ENCODE data around the gene MMP11.
"Not testable (repeated sequence)": the region's sequence is repeated elsewhere in the genome, so short reads cannot be mapped to it uniquely, and the experiment has no call there.

The MMP11 gene, protein sequence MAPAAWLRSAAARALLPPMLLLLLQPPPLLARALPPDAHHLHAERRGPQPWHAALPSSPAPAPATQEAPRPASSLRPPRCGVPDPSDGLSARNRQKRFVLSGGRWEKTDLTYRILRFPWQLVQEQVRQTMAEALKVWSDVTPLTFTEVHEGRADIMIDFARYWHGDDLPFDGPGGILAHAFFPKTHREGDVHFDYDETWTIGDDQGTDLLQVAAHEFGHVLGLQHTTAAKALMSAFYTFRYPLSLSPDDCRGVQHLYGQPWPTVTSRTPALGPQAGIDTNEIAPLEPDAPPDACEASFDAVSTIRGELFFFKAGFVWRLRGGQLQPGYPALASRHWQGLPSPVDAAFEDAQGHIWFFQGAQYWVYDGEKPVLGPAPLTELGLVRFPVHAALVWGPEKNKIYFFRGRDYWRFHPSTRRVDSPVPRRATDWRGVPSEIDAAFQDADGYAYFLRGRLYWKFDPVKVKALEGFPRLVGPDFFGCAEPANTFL

DNA sequence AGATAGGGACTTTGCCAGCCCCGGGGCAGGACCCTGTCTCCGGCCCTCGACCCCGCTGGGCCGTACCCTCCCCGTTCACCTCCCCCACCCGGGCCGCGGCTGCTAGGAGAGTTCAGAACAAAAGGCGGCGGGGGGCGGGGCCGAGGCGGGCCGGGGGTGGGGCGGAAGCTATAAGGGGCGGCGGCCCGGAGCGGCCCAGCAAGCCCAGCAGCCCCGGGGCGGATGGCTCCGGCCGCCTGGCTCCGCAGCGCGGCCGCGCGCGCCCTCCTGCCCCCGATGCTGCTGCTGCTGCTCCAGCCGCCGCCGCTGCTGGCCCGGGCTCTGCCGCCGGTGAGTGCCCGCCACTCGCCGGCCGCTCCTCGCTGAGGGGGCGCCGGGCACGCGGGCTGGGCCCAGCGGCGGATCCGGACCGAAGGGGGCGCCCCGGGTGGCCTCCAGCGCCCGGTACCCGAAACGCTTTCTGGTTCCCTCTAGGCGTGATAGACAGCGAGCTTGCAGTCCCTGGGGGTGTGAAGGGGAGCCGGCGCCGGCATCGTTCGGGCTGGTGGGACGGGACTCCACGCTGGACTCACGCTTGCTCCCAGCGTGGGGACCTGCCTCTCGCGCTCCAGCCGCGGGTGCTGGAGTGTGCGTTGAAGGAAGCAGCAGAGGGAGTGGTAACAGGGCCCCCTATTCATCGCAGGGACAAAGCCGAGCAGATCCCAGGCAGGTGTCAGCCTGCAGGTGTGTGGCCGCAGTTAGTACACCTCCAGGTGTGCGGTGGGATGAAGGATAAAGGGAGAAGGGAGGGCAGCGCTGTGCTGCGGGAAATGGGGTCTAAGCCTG is at the start of gene MMP11:
Gene MMP11 (plus strand): TSS at position 201 of the 825 bp plus-strand sequence. CDS start 22 bp downstream, at position 223.
- peak; percentile 51 for DNase-seq

DNA sequence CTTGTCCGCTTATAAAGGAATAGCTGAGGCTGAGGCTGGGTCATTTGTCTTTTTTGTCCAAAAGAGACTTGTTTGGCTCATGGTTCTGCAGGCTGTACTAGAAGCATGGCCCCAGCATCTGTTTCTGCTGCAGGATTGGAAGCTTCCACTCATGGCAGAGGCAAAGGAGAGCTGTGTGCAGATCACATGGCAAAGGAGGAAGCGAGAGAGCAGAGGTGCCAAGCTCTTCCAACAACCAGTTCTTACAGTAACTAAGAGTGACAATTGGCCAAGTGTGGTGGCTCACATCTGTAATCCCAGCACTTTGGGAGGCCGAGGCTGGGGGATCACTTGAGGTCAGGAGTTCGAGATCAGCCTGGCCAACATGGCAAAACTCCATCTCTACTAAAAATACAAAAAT is 44.5 kb upstream of the MMP11 start:
- not testable (repeated sequence) for DNase-seq

DNA sequence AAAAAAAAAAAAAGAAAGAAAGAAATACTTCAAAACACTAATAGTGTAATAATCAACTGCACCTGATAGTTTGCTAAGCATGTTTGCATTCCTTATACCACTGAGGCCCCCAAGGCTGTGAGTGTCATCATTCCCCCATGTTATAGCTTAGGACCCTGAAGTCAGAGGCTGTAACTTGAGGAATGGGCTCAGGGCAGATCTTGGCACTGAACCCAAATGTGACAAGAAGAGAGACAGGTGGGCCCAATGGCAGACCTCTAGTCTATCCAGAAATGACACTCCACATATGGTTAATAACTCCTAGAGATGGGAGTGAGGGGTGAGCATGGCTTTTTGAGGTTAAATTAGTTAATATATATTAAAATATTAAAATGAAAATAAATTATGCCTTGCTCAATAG is 35.0 kb upstream of the MMP11 start:
- no peak for DNase-seq

DNA sequence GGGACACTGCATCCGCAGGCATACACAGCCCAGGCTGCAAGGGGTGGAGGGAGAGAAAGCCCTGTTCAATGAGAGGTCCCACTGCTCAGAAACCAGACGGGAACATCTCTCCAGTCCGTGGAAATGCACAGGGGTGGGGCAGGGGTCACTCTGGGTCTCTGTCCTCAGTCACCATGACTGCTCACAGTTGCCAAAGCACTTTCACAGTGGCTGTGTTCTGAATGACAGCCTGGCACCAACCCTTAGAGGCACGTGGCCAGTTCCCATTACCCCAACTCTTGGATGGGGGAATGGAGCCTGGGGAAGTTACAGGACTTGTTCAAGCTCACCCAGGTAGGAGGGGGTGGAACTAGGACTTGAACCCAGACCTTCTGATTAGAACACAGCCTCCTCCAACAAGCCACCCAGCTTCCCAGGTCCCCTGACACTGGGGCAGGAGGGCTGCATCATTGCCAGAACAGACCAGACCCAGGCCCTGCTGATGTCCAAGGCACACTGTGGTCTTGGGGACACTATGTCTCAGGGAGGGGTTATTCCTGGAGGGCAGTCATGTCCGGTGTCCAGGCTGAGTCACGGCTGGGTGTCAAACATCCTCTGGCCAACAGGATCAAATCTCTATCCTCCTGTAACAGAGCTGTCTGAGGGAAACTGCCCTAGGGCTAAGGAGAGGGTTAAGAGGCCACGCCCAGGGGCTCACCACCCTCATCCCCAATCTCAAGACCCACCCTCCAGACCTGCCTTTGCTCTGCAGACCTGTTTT is 30.0 kb upstream of the MMP11 start:
- no peak for DNase-seq

DNA sequence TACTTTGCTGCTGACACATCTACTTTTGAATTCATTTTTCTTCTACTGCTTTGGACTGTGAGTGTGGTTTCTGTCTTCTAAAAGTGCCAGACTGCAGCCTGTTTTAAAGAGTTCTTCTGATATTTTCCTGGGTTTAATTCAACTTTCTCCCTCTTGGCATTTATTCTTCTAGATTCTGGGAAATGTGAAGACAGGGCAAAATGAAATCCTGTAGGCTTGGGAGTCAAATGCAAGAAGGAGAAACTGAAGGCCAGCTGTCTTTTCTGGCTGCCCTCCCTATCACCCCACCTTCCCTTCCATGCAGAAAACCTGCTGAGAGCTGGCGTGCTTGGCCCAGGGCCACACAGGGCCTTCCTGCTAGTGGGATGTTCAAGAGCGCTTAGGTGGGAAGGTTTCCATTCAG is 29.3 kb upstream of the MMP11 start:
- DNase-seq, result no peak

DNA sequence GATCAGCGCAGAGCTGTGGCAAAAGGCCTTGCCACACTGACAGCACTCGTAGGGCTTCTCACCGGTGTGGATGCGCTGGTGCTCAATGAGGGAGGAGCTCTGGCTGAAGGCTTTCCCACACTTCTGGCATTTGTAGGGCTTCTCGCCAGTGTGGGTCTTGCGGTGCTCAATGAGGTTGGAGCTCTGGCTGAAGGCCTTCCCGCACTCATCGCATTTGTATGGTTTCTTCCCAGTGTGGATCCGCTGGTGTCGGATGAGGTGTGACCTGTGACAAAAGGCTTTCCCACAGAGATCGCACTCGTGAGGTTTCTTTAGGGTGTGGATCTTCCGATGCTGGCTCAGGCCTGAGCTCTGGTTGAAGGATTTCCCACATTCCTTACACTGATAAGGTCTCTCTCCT is 28.6 kb upstream of the MMP11 start:
- no peak for DNase-seq

DNA sequence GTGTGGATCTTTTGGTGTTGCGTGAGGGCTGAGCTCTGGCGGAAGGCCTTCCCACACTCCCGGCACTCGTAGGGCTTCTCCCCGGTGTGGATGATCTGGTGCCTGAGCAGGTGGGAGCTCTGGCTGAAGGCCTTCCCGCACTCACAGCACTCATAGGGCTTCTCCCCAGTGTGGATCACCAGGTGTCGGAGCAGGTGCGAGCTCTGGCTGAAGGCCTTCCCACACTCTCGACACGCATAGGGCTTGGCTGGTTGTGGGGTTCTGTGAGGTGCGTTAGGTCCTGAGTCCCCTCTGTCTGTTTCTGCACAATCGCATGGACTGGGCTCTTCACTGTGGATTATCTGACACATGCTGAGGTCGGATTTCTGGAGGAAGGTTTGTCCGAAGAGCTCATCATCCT is 28.2 kb upstream of the MMP11 start:
- no peak for DNase-seq

DNA sequence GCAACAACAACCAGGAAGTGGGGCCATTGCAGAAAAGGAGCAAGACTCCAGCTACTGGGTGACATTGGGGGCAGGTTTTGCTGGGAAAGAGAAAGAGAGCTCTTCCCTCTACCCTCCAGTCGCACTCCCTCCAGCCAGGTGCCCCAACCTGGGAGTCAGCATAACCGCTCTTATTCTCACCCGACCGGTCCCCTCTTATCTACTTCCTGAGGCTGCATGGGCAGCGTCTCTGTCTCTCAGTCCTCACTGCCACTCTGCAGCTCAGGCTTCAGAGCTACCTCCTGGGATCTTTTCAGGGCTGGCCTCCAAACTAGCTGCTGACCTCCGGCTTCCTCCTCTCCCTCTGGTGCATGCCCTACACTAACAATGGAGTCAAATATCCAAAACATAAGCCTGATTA is 26.9 kb upstream of the MMP11 start:
- DNase-seq, result no peak

DNA sequence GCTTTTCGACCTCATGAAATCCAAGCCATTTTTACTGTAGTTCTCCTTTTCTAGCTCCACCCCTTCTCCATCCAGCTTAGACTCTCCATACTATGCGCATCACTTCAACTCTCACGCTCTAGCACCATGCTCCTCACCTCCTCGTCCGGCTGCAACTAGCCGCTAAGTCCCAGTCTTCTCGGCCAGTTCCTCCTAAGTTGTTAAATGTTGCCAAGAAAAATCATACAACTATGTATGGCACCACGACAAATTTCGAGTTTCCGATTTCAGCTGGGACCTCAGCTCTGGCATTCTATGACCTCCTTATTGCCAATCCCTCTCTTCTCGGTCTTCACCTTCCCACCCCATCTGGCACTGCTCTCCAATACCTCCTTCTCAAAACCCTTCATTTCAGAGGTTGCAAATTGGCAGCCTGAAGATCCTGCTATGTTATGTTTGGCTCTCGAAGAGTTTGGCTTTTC is 22.8 kb upstream of the MMP11 start:
- DNase-seq, result no peak

DNA sequence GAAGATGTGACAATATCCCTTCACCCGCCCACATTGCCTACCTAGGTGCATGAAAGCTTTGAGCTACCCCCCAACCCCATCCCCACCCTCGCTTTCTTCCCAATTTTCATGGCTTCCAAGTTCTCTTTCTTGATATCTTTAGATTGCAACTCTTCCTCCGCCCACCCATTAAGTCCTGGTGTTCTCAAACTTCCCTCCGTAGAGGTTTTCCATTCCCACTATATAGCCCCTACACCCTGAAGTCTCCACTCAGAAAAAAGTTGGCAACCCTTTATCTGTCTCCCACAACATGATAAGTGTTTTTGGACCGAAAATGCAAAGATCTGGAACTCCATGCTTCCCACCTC is 22.3 kb upstream of the MMP11 start:
- DNase-seq, result no peak

DNA sequence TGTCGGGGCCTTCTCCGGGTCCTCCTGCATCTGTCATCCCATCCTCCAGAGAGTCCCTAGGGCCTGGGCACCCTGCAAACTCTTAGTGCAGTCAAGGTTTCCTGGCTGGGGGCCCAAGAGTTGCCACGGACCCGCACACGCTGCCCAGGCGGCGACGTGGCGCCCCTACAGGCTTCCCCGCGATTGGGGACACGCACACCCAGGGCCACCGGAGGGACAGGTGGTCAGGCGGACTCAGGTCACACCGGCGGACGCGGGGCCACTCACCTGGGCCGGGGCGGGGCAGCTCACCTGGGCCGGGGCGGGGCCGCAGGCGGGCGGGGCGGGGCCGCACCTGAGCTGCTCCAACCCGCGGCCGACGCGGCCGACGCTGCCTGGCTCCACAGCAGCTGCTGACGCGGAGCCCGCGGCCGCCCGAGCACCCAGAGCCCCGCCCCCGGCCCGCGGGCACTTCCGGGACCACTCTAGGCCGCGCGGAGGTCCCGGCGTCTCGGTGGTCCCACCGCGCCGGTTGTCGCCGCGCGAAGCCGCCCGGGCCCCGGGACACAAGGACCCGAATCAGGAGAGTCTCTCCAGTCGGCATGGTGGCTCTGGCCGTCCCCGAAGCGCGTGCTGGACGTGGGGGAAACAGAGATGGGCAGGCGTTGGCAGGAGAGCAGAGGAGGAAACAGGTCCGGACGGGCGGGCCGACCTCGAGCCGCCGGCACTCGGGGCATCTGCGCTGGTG is 21.8 kb upstream of the MMP11 start, which contains the start of gene ZNF70:
Gene ZNF70 (minus strand): TSS at position 399 of the 727 bp plus-strand sequence. CDS start 5,972 bp downstream, outside the sequence.
- DNase-seq, result peak; percentile 85

DNA sequence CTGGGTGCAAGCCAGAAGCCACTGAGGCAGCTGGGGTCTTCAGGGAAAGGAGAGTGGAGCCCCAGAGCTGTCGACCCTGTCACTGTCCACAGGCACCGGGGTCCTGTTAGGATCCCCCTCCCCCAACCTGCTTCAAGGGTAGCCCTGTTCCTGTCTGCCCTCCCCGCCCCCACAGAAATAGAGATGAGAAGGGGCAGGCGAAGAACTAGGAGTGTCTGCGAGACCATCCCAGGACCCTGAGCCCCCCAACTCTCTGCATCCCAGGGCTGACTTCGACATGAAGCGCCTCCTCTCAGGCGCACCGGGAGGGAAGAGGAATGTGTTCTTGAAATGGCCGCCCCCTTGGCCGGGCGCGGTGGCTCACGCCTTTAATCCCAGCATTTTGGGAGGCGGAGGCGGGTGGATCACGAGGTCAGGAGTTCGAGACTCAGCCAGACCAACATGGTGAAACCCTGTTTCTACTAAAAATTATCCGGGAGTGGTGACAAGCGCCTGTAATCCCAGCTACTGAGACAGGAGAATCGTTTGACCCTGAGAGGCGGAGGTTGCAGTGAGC is 21.1 kb upstream of the MMP11 start:
- DNase-seq, result peak; percentile 47

DNA sequence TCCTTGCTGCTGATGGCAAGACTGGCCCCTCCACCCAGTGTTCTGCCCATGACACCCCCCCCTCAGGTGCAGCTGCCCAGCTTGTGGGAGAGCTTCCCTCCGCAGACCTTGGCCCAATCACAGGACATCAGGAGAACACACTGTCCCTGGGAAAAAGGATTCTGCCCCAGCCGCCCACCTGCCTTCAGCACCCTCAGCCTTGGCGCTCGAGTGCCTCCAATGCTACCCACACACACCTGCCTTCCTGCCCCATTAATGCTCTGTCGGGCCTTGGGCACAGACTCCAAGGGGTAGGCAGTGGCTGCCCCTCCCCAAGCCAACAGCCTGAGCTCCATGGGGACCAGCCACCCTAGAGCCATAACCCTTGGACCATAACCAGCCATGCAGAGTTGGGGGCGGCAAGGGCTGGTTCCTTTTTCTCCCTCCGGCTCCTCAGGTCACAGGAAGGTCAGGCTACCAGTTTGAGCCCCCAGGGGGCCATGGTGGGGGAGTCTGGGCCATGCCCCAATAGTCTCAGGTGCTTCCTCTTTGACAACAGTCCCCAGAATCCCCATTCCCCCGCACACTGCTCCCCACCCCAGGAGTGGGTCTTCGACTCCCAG is 20.5 kb upstream of the MMP11 start:
- DNase-seq, result no peak

DNA sequence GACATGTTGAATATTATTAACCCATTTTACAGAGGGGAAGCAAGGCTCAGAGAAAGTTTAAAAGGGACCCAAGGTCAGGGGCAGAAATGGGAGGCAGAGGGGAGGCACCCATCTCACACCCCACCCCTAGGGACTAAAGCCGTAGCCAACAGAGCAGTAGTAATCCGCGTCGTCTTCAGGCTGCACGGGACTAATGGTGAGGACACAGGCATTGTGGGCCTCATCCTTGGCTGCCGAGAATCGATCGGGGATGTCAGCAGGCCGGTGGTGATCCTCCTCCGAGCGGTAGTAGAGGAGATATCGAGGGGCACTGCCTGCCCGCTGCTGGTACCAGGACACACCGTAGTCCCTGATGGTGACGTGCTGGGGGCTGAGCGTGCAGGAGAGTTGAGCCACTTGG is 19.9 kb upstream of the MMP11 start:
- DNase-seq, result no peak

DNA sequence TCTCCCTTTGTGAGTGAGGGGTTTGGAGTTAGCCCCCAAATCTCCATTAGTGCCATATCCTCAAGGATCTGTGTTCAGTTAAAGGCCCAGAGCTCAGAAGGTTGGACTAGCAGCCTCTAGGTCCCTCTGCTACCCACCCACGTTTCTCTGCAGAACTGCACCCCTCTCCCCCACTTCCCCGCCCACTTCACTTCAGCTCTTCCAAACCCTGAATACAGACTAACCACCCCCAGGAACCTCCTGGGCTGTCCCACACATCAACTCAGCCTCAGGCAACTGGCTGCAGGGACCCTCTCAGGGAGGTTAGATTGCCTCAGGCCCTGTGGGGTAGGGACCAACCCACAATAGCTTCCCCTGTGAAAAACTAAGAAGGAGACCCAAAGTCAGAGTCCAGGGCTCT is 19.3 kb upstream of the MMP11 start:
- DNase-seq, result no peak

DNA sequence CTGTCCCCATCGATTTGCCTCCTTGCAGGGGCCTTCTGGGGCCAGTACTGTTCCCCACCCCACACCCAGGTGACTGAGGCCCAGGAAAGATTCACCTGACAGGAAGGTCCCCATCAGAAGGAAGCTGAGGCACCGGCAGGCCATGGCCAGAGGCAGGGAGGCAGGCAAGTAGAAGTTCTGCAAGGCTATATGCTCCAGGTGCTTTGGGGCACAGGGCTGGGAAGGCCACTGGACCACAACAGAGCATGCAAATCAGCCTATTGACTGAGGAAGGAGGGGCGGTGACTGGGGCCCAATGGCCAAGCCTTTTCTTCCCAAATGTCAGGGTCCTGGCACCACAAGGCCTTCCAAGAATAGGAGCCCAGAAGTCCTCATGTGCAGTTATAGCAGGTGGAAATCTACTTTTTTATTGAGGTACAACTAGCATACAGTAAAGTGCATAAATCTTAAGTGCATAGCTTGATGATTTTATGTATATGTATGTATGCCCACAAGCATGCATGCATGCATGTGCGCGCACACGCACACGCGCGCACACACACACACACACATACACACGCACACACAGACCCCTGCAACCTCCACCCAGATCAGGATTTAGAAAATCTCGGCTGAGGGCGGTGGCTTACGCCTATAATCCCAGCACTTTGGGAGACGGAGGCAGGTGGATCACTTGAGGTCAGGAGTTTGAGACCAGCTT is 18.3 kb upstream of the MMP11 start, which contains the start of gene VPREB3:
Gene VPREB3 (minus strand): TSS at position 206 of the 700 bp plus-strand sequence. CDS start 62 bp downstream, at position 144.
- DNase-seq, result no peak

DNA sequence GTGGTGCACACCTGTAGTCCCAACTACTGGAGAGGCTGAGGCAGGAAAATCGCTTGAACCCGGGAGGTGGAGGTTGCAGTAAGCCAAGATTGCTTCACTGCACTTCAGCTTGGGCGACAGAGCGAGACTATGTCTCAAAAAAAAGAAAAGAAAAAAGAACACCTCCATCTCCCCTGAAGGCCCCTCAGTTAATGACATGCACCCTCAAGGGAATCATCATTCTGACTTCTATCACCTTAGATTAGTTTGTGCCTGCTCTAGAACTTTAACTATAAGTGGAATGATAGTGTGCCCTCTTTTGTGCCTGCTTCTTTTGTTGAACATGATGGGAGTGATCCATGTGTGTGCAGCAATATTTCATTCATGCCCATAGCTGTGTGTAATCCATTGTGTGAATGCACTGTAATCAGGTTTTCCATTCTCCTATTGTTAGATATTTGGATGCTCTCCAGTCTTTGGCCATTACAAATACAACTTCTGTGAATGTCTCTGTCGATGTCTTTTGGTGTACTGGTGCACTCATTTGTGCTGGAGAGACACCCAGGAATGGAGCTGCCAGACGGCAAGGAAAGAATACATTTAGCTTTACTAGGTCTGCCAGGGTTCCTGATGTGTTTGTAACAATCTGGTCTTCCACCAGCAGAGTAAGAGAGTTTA is 17.5 kb upstream of the MMP11 start:
- no peak for DNase-seq

DNA sequence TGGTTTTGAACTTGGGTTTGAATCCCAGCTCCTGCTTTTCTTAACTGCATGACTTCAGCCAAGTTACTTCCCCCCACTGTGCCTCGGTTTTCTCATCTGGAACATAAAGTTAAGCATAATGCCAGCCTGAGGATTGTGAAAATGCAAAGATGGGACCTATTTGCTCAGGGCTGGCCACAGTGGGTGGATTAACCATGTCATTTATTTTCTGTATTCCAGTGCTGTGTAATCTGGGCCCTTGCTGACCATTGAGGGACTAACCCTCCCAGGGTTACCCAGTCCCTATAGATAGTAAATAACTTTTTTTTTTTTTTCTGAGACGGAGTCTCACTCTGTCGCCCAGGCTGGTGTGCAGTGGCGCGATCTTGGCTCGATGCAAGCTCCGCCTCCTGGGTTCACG is 16.9 kb upstream of the MMP11 start:
- no peak for DNase-seq

DNA sequence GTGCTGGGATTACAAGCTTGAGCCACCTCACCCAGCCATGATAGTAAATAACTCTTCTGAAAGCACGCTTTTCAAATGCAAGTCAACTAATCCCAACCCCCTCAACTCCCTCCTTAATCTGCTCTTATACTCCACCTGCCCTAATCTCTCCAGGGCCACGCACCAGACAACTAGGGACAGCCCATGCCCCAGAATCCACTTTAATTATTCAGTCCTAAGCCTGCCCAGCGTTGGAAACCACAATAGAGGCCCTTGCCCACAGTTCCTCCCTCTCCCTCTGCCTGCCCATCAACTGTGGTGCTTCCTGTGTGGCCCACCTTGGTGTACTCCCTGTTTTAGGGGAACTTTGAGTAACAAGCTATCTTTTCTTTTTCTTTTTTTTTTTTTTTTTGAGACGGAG is 15.8 kb upstream of the MMP11 start:
- DNase-seq, result no peak

DNA sequence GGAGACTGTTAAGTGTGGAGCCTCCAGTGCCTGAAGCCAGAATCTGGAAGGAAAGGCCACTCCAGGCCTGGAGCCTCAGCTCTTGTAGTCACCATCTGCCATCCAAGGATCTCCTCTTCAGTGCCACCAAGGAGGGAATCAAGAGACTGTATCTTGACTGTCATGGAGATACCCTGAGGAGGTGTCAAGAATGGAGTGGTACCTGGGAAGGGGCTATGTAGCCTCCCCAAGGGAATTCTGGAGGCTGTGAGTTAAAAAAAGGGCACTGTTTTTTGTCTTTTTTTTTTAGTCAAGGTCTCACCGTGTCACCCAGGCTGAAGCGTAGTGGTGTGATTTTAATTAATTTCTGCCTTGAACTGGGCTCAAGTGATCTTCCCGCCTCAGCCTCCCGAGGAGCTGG is 13.1 kb upstream of the MMP11 start:
- no peak for DNase-seq

Measured in fibroblast of skin of right biceps (primary cell).